ENCODE data around the gene DAND5. TPM values are rescaled to one million over a fixed set of nuclear protein-coding genes. Genes with fewer than 3 reads are reported as not detected.

DAND5 gene
- polyA plus RNA-seq, 2 of the 4 experiments (the other 2 are of a cell fraction): 0.12 to 0.21 TPM

- no peaks in the 10 kb centered on the region for H3K9me3 ChIP-seq
- ChIA-PET POLR2A (no interaction called here), CTCF (no interaction called here)
- H3K4me2 ChIP-seq: no peak overlapping the region
- ATAC-seq: no peak
- no peak for TF ChIP-seq BCL3 (IDR thresholded peaks at IDR 0.05)
- no peak for TF ChIP-seq E2F6 (IDR thresholded peaks at IDR 0.05; ENCODE audit: borderline replicate concordance, low read depth)
- TF ChIP-seq RFX5 (IDR thresholded peaks at IDR 0.05): no peak
- 90% methylated on average over 9 of the region's 10 CpGs for WGBS (ENCODE audit: missing lambda C conversion rate)
- no peak overlapping the region for H3K27ac ChIP-seq
- no peak for FAIRE-seq
- no peak for DNase-seq (ENCODE audit: low read depth in 1 of 2, low spot score in 1 of 2)
- peaks cover 20% of the 10 kb centered on the region for H3K4me1 ChIP-seq
- H3K4me3 ChIP-seq: no peak overlapping the region
Measured at GRCh38 chr19:12935071-12935470, 34.3 kb upstream of the DAND5 start.

- Histone ChIP-seq H3K9me3 (no peaks in the 10 kb centered on the region), H3K4me3 (no peak overlapping the region), H3K4me2 (no peak overlapping the region), H3K27ac (peak overlapping the region in 1 of 2 experiments; percentile 92; a peak in 2 of 6 replicates), H3K4me1 (peaks cover 29% of the 10 kb centered on the region)
- ChIA-PET POLR2A (no interaction called here), CTCF (no interaction called here)
- TF ChIP-seq TFCP2L1 (CRISPR knock-in tag; IDR thresholded peaks at IDR 0.05) (no peak), HMGXB4 (CRISPR knock-in tag; IDR thresholded peaks at IDR 0.05; ENCODE audit: borderline replicate concordance) (no peak), RARB (CRISPR knock-in tag; IDR thresholded peaks at IDR 0.05) (no peak), POLR2AphosphoS2 (conservative IDR thresholded peaks at IDR 0.05; ENCODE audit: low read length) (no peak)
- FAIRE-seq (no peak), DNase-seq (ENCODE audit: low read depth in 1 of 2, low spot score in 1 of 2) (no peak), ATAC-seq (no peak)
- WGBS (ENCODE audit: missing lambda C conversion rate): 87% methylated on average over 7 of the region's 7 CpGs
Measured at GRCh38 chr19:12936582-12936981, 32.8 kb upstream of the DAND5 start.

GRCh38 chr19:12937093-12937926 lies 32.1 kb upstream of the DAND5 start:
- ChIA-PET CTCF (interaction anchor here (0.7 to 1.4 kb wide), 3 partner anchors 10 to 28 kb away, joined by 4 to 5 read pairs (median 4); no protein-coding TSS in a partner anchor), POLR2A (interaction anchor here (1.0 kb wide), 1 partner anchor 9 kb away, joined by 3 read pairs; the partner anchor contains the start of gene RAD23A)
- FAIRE-seq (no peak), ATAC-seq (no peak), DNase-seq (ENCODE audit: low read depth in 1 of 2, low spot score in 1 of 2) (peak in 1 of 2 experiments; percentile 46)
- peak overlapping the region; percentile 100 for H3K4me3 ChIP-seq
- no peaks in the 10 kb centered on the region for H3K9me3 ChIP-seq
- 27% methylated on average over 21 of the region's 23 CpGs for WGBS (ENCODE audit: missing lambda C conversion rate)
- peak overlapping the region; percentile 89 to 92 for H3K27ac ChIP-seq
- H3K4me1 ChIP-seq: peaks cover 25% of the 10 kb centered on the region
- TF ChIP-seq ZC3H11A (IDR thresholded peaks at IDR 0.05): no peak
- TF ChIP-seq EP300 (IDR thresholded peaks at IDR 0.05): no peak
- TF ChIP-seq BCL3 (IDR thresholded peaks at IDR 0.05): no peak
- no peak for TF ChIP-seq HDAC2 (IDR thresholded peaks at IDR 0.05)
- 0 out of 2 replicates have a peak, but pooled peaks have one; percentile 19 for TF ChIP-seq BHLHE40 (IDR thresholded peaks at IDR 0.05; ENCODE audit: low read depth, low read length)
- no peak for TF ChIP-seq E2F6 (IDR thresholded peaks at IDR 0.05; ENCODE audit: borderline replicate concordance, low read depth)
- TF ChIP-seq POLR2AphosphoS2 (conservative IDR thresholded peaks at IDR 0.05; ENCODE audit: low read length): no peak
- no peak for TF ChIP-seq GATA3 (IDR thresholded peaks at IDR 0.05; ENCODE audit: borderline replicate concordance)
- peak; percentile 61 for TF ChIP-seq USF2 (IDR thresholded peaks at IDR 0.05)
- peak overlapping the region; percentile 95 for H3K4me2 ChIP-seq

Measured in A549 (cell line).